Neural cell (in vitro differentiated cells): ENCODE data around the gene ZNF716.

Experiments used
- EP300 ChIP-seq: fragments of 450-650 bp; conservative IDR thresholded peaks from 2 replicates; pipeline ENCODE4 v1.6.1; 2014; ENCODE audit warnings: antibody characterized with exemption, mild to moderate bottlenecking, moderate library complexity; ENCODE audit not compliant: poor library complexity, severe bottlenecking
- EZH2 ChIP-seq: fragments of 200-600, 300-800 bp; shearing (Covaris generic), sonication (generic); IDR thresholded peaks from 2 replicates; pipeline ENCODE4 v1.6.1; 2014; ENCODE audit warnings: antibody characterized with exemption, low read length, borderline replicate concordance, mild to moderate bottlenecking; ENCODE audit not compliant: insufficient read depth, poor library complexity, severe bottlenecking
- MXI1 ChIP-seq: fragments of 450-650 bp; conservative IDR thresholded peaks from 2 replicates; pipeline ENCODE4 v1.6.1; 2014; ENCODE audit warnings: antibody characterized with exemption, mild to moderate bottlenecking; ENCODE audit not compliant: poor library complexity, severe bottlenecking
- RAD21 ChIP-seq: fragments of 450-650 bp; conservative IDR thresholded peaks from 2 replicates; pipeline ENCODE4 v1.6.1; 2014; ENCODE audit warnings: antibody characterized with exemption, mild to moderate bottlenecking, moderate library complexity
- SMC3 ChIP-seq: fragments of 450-650 bp; conservative IDR thresholded peaks from 2 replicates; pipeline ENCODE4 v1.6.1; 2014; ENCODE audit warnings: antibody characterized with exemption, mild to moderate bottlenecking, moderate library complexity; ENCODE audit not compliant: poor library complexity
- TAF1 ChIP-seq: IDR thresholded peaks from 2 replicates; pipeline ENCODE4 v1.6.1; 2012; ENCODE audit warnings: low read depth
- TF ChIP-seq, protein P1 (sequence below): fragments of 450-650 bp; IDR thresholded peaks from 2 replicates; pipeline ENCODE4 v1.5.1; 2014; ENCODE audit warnings: antibody characterized with exemption, mild to moderate bottlenecking, moderate library complexity; ENCODE audit not compliant: poor library complexity, severe bottlenecking
- TF ChIP-seq, protein P2 (sequence below): IDR thresholded peaks from 2 replicates; pipeline ENCODE4 v1.6.1; 2012; ENCODE audit warnings: borderline replicate concordance

DNA sequence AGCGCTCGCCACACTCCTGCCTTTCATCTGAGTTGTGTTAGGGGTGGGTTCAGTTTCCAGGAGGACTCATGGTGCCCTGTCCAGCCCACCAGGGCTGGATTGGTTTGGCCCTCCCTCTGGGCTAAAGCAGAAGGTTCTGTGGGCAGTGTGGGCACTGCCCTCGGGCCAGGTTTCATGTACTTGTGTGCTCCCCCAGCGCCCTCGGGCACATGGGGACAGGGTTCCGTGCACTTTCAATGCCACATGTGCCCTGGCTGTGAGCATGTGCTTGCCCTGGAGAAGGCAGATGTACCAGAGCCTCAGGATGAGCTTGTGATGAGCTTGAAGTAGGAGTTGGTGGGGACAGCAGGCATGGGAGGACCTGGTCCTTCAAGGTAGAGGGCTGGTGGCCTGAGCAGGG lies 35.6 kb upstream of the ZNF716 start:
- TF ChIP-seq, protein P1, sequence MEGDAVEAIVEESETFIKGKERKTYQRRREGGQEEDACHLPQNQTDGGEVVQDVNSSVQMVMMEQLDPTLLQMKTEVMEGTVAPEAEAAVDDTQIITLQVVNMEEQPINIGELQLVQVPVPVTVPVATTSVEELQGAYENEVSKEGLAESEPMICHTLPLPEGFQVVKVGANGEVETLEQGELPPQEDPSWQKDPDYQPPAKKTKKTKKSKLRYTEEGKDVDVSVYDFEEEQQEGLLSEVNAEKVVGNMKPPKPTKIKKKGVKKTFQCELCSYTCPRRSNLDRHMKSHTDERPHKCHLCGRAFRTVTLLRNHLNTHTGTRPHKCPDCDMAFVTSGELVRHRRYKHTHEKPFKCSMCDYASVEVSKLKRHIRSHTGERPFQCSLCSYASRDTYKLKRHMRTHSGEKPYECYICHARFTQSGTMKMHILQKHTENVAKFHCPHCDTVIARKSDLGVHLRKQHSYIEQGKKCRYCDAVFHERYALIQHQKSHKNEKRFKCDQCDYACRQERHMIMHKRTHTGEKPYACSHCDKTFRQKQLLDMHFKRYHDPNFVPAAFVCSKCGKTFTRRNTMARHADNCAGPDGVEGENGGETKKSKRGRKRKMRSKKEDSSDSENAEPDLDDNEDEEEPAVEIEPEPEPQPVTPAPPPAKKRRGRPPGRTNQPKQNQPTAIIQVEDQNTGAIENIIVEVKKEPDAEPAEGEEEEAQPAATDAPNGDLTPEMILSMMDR, result no peak
- TF ChIP-seq EP300 (no peak), EZH2 (no peak), MXI1 (no peak), TAF1 (no peak), RAD21 (no peak), SMC3 (no peak)
- TF ChIP-seq, protein P2, sequence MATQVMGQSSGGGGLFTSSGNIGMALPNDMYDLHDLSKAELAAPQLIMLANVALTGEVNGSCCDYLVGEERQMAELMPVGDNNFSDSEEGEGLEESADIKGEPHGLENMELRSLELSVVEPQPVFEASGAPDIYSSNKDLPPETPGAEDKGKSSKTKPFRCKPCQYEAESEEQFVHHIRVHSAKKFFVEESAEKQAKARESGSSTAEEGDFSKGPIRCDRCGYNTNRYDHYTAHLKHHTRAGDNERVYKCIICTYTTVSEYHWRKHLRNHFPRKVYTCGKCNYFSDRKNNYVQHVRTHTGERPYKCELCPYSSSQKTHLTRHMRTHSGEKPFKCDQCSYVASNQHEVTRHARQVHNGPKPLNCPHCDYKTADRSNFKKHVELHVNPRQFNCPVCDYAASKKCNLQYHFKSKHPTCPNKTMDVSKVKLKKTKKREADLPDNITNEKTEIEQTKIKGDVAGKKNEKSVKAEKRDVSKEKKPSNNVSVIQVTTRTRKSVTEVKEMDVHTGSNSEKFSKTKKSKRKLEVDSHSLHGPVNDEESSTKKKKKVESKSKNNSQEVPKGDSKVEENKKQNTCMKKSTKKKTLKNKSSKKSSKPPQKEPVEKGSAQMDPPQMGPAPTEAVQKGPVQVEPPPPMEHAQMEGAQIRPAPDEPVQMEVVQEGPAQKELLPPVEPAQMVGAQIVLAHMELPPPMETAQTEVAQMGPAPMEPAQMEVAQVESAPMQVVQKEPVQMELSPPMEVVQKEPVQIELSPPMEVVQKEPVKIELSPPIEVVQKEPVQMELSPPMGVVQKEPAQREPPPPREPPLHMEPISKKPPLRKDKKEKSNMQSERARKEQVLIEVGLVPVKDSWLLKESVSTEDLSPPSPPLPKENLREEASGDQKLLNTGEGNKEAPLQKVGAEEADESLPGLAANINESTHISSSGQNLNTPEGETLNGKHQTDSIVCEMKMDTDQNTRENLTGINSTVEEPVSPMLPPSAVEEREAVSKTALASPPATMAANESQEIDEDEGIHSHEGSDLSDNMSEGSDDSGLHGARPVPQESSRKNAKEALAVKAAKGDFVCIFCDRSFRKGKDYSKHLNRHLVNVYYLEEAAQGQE, result no peak
